GM21717 (cell line): ENCODE measurements around the gene QPRT.
"Not testable (repeated sequence)": the region's sequence is repeated elsewhere in the genome, so short reads cannot be mapped to it uniquely, and the experiment has no call there.

Source experiments
- ATAC-seq: cut with Tn5 transposase; IDR thresholded peaks from one replicate; pipeline ENCODE4 v1.9.1; 2021; ENCODE audit warnings: mild to moderate bottlenecking, moderate library complexity; ENCODE audit not compliant: unreplicated experiment

Gene QPRT

GRCh38 chr16:29743827-29744531, 65.0 kb downstream of the QPRT start:
- no peak for ATAC-seq

- no peak for ATAC-seq
These were observed 65.6 kb downstream of the QPRT start for GRCh38 chr16:29744541-29745101.

DNA sequence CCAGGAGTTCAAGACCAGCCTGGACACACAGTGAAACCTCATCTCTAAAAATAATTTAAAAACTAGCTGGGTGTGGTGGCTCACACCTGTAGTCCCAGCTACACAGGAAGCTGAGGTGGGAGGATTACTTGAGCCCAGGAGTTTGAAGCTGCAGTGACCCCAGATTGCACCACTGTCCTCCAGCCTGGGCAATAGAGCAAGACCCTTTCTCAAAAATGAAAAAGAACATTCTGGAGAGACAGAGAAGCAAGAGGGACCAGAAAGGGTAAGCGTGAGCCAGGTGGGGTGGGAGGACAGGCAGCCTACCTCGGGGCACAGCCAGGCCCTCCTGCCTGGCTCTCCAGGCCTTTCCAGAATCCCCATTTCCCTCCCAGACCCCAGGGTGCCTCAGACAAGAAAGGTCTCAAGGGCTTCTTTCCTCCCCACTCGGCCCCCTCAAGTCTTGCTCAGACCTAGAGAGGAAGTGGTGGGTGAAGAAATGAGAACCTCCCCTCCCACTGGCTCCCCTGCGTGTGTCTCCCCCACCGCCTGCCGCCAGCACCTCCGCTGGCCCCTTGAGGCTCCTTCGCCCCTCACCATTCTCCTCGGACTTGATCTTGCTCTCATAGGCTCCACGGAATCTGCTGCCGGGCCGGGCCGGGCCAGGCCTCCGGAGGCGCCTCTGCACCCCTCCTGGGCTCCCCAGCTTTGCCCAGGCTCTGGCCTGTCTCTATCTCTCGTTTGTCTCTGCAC, 66.3 kb downstream of the QPRT start:
- ATAC-seq: peak; percentile 46

- peak; percentile 69 for ATAC-seq
These were observed 66.9 kb downstream of the QPRT start, which contains the start of gene C16orf54 for GRCh38 chr16:29745853-29746345. Gene C16orf54 (minus strand): TSS chr16:29745990. CDS start chr16:29744951, 1,039 bp downstream.

DNA sequence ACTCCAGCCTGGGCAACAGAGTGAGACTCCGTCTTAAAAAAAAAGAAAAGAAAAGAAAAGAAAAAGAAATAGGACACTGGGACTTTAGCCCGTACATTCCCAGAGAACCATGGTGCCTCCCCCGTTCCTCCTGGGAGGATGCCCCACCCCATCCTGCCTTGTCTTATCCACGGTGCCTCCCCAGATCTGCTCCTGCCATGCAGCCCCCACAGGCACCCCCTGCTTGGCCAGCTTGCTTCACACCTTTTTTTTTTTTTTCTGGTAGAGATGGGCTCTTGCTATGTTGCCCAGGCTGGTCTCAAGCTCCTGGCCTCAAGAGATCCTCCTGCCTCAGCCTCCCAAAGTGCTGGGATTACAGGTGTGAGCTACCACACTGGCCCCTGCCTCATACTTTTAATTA, 67.5 kb downstream of the QPRT start:
- ATAC-seq: not testable (repeated sequence)
